AG10803 (cell line): ENCODE results near the gene MDP1.

Experiments used
- DNase-seq: peaks from one replicate; pipeline ENCODE4 v3.0.0; 2010; ENCODE audit warnings: low read depth
- H3K4me3 ChIP-seq: 2 replicates; pipeline ENCODE4 v1.5.1; 2011; ENCODE audit warnings: mild to moderate bottlenecking, low read length, control low read depth
- CTCF ChIP-seq: conservative IDR thresholded peaks from 2 replicates; pipeline ENCODE4 v1.5.1; 2011; ENCODE audit warnings: mild to moderate bottlenecking, low read length, control low read depth, inconsistent platforms

Gene MDP1

GRCh38 chr14:24234095-24235005 lies 18.5 kb upstream of the MDP1 start:
- H3K4me3 ChIP-seq, result no peak overlapping the region
- no peak for DNase-seq
- TF ChIP-seq CTCF, result no peak

GRCh38 chr14:24233538-24233866 lies 17.6 kb upstream of the MDP1 start:
- H3K4me3 ChIP-seq, result peak overlapping the region; percentile 96
- no peak for DNase-seq
- TF ChIP-seq CTCF, result no peak

GRCh38 chr14:24232645-24233537 lies 17.0 kb upstream of the MDP1 start, which contains the start of gene GMPR2:
TSS of gene GMPR2 (plus strand) at chr14:24232929. CDS start at chr14:24233254, 325 bp downstream.
- peak within 1 kb of the TSS; percentile 96 for H3K4me3 ChIP-seq
- no peak for DNase-seq
- TF ChIP-seq CTCF, result no peak

GRCh38 chr14:24232121-24232644 lies 16.3 kb upstream of the MDP1 start, which contains the start of gene NEDD8:
TSS of gene NEDD8 (minus strand) at chr14:24232367. CDS start at chr14:24232267, 100 bp downstream.
- TF ChIP-seq CTCF, result no peak

GRCh38 chr14:24231263-24232120 lies 15.6 kb upstream of the MDP1 start:
- no peak for DNase-seq
- peak overlapping the region; percentile 96 for H3K4me3 ChIP-seq
- no peak for TF ChIP-seq CTCF

More at GRCh38 chr14:24232121-24232644, 16.3 kb upstream of the MDP1 start, which contains the start of gene NEDD8:
- peak; percentile 97 for DNase-seq
- peak within 1 kb of the TSS; percentile 96 for H3K4me3 ChIP-seq

- H3K4me3 ChIP-seq, result no peak overlapping the region
- DNase-seq, result no peak
- TF ChIP-seq CTCF, result no peak
Measured at GRCh38 chr14:24228902-24229301, 13.0 kb upstream of the MDP1 start.
